Gastrocnemius medialis (tissue), 4 donors: ENCODE results near the gene NEK6.

Experiments
- CTCF ChIP-seq, 5 experiments: fragments of 450-650 bp in 3 of 5; fragments of 200-600 bp in 2 of 5; sonication (generic) in 2 of 5; IDR thresholded peaks in 4 of 5; conservative IDR thresholded peaks in 1 of 5; 1 replicate in 4 of 5; 2 replicates in 1 of 5; pipeline ENCODE4 v1.5.1; 2016 to 2019; ENCODE audit warnings: antibody characterized with exemption in 5 of 5, mild to moderate bottlenecking in 3 of 5, moderate library complexity in 3 of 5
- POLR2A ChIP-seq, 2 donors: fragments of 450-650 bp; IDR thresholded peaks; one replicate each; pipeline ENCODE4 v1.6.1; 2017; ENCODE audit warnings: antibody characterized with exemption in 2 of 2, mild to moderate bottlenecking in 2 of 2, moderate library complexity in 2 of 2

- TF ChIP-seq CTCF (IDR thresholded peaks at IDR 0.05 in 4 of 5, conservative IDR thresholded peaks at IDR 0.05 in 1 of 5) = no peak
- TF ChIP-seq POLR2A (IDR thresholded peaks at IDR 0.05) = no peak
Observed at GRCh38 chr9:124269556-124269955, 11.8 kb downstream of the NEK6 start.
